SU-DHL-6 (cell line): Measurements from ENCODE around the gene ID1.

ENCODE experiments used
- EZH2phosphoT487 ChIP-seq: fragments of 200-600 bp; sonication (generic), shearing (Covaris generic); conservative IDR thresholded peaks from 2 replicates; pipeline ENCODE4 v1.6.1; 2018; ENCODE audit warnings: mild to moderate bottlenecking, antibody characterized with exemption, low read length, moderate library complexity, mixed read lengths
- TF ChIP-seq, protein P1 (sequence below): fragments of 200-600 bp; sonication (generic); IDR thresholded peaks from one replicate; pipeline ENCODE4 v1.5.1; 2017; ENCODE audit warnings: antibody characterized with exemption, mild to moderate bottlenecking, low read length, moderate library complexity; ENCODE audit not compliant: insufficient read depth, poor library complexity, severe bottlenecking

DNA sequence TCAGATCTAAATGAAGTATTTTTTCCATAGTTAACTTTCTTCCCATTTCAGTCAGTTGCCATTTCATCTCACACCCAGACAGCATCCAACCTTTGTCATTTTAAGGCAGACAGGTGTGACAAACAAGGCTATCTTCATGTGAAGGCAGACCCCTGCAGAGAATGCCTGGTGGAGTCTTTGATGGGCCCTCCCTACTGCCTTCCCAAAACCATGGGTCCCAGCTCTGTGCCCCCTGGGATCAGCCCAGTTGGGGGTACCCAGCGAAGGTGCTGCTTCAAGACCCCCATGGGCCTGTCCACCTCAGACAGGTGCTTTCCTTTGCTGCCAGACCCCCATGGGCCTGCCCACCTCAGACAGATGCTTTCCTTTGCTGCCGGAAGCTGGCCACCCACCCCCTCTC lies 28.3 kb upstream of the ID1 start:
- TF ChIP-seq, protein P1, sequence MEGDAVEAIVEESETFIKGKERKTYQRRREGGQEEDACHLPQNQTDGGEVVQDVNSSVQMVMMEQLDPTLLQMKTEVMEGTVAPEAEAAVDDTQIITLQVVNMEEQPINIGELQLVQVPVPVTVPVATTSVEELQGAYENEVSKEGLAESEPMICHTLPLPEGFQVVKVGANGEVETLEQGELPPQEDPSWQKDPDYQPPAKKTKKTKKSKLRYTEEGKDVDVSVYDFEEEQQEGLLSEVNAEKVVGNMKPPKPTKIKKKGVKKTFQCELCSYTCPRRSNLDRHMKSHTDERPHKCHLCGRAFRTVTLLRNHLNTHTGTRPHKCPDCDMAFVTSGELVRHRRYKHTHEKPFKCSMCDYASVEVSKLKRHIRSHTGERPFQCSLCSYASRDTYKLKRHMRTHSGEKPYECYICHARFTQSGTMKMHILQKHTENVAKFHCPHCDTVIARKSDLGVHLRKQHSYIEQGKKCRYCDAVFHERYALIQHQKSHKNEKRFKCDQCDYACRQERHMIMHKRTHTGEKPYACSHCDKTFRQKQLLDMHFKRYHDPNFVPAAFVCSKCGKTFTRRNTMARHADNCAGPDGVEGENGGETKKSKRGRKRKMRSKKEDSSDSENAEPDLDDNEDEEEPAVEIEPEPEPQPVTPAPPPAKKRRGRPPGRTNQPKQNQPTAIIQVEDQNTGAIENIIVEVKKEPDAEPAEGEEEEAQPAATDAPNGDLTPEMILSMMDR = no peak
- no peak for TF ChIP-seq EZH2phosphoT487
